Measurements from ENCODE around the gene CDCA4.

CDCA4 gene

DNA sequence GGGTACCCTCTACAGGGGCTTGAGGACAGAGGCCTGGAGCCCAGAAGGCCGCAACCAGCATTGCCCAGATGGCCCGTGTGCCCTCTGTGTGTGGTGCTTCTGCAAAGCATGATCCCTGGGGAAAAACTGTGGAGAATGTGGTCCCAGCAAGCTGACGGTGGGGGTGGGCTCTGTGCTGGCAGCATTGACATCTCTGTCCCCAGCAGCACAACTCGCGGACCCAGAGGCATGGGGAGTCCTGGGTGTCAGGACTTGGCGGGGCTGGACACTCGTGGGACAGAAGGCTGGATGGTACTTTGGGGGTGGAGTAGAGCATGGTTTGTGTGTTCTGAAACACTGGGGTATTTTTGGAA, 31.0 kb downstream of the CDCA4 start:
- Histone ChIP-seq H3K4me1 (ENCODE audit: control extremely low read depth in 1 of 4, control insufficient read depth in 4 of 4, insufficient read depth in 4 of 4, low read length in 3 of 4) (peaks cover 0 to 17% (median 14%) of the 10 kb centered on the region in 4 experiments), H3K27me3 (replicated peaks in 2 of 5; ENCODE audit: control insufficient read depth in 4 of 5, insufficient read depth in 5 of 5, low read length in 4 of 5) (no peaks in the 10 kb centered on the region), H3K4me3 (ENCODE audit: control insufficient read depth in 1 of 7, extremely low read depth in 1 of 7, insufficient read depth in 4 of 7, low read depth in 2 of 7, low read length in 6 of 7) (no peak overlapping the region), H3K9me3 (ENCODE audit: control extremely low read depth in 1 of 5, control insufficient read depth in 4 of 5, insufficient read depth in 2 of 5, low read depth in 1 of 5, low read length in 4 of 5) (no peaks in the 10 kb centered on the region), H3K27ac (ENCODE audit: insufficient read depth in 1 of 2, low read depth in 1 of 2, low read length in 2 of 2, poor library complexity in 1 of 2, severe bottlenecking in 2 of 2) (no peak overlapping the region), H3K36me3 (ENCODE audit: control insufficient read depth in 4 of 4, insufficient read depth in 4 of 4, low read length in 3 of 4) (no peaks in the 10 kb centered on the region)
- WGBS (ENCODE audit: insufficient coverage), result 94% methylated on average over 2 of the region's 7 CpGs
- POLR2A ChIA-PET, result no interaction called here
- no peak for DNase-seq
- CTCF ChIA-PET, result interaction anchor here (1.1 to 1.7 kb wide), 2 partner anchors 9 to 17 kb away, joined by 3 to 6 read pairs; no protein-coding TSS in a partner anchor

DNA sequence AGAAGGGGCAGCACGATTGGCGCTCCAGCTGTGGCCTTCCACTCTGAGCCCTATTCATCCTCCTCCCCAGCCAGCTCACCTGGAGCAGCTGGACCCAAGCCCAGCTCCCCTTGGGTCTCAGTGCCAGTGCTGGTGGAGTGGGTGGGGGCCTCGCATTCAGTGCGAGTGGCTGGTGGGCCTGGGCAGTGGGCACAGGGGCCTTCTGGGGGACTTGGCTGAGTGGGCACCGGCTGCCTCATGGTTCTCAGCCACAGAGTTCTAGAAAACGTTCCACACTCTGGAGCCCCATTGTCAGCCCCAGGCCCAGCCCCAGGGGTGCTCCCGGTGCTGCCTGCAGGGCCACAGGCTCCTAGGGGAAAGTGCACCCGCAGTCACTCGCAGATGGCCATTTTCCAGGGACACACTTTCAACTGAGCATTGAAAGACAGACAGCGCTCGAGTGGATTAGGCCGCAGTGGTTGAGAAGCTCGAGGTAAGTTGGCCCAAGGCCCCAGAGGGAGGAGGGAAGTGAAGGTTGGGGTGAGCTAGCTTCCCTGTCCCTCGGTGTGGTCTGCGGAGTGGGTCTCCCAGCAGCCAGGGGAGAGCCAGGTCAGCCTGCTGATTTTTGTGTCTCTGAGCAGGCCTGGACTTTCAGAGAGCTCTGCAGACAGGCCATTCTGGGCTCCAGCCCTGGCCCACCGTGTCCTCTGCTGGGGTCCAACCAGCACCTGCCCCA, 31.5 kb downstream of the CDCA4 start:
- Histone ChIP-seq H3K36me3 (ENCODE audit: control insufficient read depth in 4 of 4, insufficient read depth in 4 of 4, low read length in 3 of 4) (no peaks in the 10 kb centered on the region), H3K4me3 (ENCODE audit: control insufficient read depth in 1 of 7, extremely low read depth in 1 of 7, insufficient read depth in 4 of 7, low read depth in 2 of 7, low read length in 6 of 7) (no peak overlapping the region), H3K27ac (ENCODE audit: insufficient read depth in 1 of 2, low read depth in 1 of 2, low read length in 2 of 2, poor library complexity in 1 of 2, severe bottlenecking in 2 of 2) (no peak overlapping the region), H3K4me1 (ENCODE audit: control extremely low read depth in 1 of 4, control insufficient read depth in 4 of 4, insufficient read depth in 4 of 4, low read length in 3 of 4) (peaks cover 0 to 17% (median 15%) of the 10 kb centered on the region in 4 experiments), H3K9me3 (ENCODE audit: control extremely low read depth in 1 of 5, control insufficient read depth in 4 of 5, insufficient read depth in 2 of 5, low read depth in 1 of 5, low read length in 4 of 5) (no peaks in the 10 kb centered on the region), H3K27me3 (replicated peaks in 2 of 5; ENCODE audit: control insufficient read depth in 4 of 5, insufficient read depth in 5 of 5, low read length in 4 of 5) (no peaks in the 10 kb centered on the region)
- no peak for DNase-seq
- POLR2A ChIA-PET, result no interaction called here
- 93% methylated on average over 10 of the region's 16 CpGs for WGBS (ENCODE audit: insufficient coverage)
- CTCF ChIA-PET, result interaction anchor here (1.5 to 1.7 kb wide), 2 partner anchors 9 to 10 kb away, joined by 4 to 6 read pairs; no protein-coding TSS in a partner anchor

DNA sequence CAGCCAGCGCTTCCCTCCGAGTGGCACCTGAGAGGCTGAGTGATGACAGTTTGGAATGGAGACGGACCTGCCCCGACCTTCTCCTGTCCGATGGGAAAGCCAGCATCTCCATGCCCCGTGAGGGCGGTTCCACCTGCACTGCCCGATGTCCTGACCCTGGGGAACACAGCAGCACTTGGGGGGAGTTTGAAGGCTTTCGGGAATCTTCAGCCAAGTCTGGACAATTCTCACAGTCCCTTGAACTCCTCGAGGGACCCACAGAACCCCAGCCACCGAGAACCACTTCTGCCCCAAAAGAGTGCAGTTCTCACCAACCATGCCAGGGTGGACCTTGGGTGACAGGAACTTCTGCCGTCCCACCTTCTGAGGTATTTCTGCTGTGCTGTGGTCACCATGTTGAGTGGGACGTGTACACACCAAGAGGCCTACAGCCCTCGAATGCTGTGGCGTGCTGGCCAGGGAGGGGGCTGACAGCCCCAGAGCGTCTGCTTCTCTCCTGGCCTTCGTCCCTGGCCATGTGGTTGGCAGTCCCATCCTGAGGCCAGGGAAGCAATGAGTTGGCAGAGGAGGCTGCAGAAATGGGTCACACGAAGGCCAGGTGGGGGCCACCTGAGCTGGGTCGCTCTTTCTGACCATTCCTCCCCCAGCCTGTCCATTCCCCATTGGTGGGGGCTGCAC, 34.3 kb downstream of the CDCA4 start:
- H3K27me3 ChIP-seq (replicated peaks in 2 of 5; ENCODE audit: control insufficient read depth in 4 of 5, insufficient read depth in 5 of 5, low read length in 4 of 5), result no peaks in the 10 kb centered on the region
- ChIA-PET CTCF (interaction anchor here (0.7 to 1.6 kb wide), 4 partner anchors 12 to 33 kb away, joined by 3 to 4 read pairs (median 3); no protein-coding TSS in a partner anchor), POLR2A (interaction anchor here (0.6 kb wide), 1 partner anchor 71 kb away, joined by 3 read pairs; no protein-coding TSS in a partner anchor)
- WGBS (ENCODE audit: insufficient coverage), result 87% methylated on average over 17 of the region's 19 CpGs
- no peak for DNase-seq
- no peaks in the 10 kb centered on the region for H3K36me3 ChIP-seq (ENCODE audit: control insufficient read depth in 4 of 4, insufficient read depth in 4 of 4, low read length in 3 of 4)
- no peak overlapping the region for H3K27ac ChIP-seq (ENCODE audit: insufficient read depth in 1 of 2, low read depth in 1 of 2, low read length in 2 of 2, poor library complexity in 1 of 2, severe bottlenecking in 2 of 2)
- H3K4me3 ChIP-seq (ENCODE audit: control insufficient read depth in 1 of 7, extremely low read depth in 1 of 7, insufficient read depth in 4 of 7, low read depth in 2 of 7, low read length in 6 of 7), result peak overlapping the region in 5 of 7 experiments; percentile 61 to 82 (median 71)
- peaks cover 0 to 15% (median 14%) of the 10 kb centered on the region in 4 experiments for H3K4me1 ChIP-seq (ENCODE audit: control extremely low read depth in 1 of 4, control insufficient read depth in 4 of 4, insufficient read depth in 4 of 4, low read length in 3 of 4)
- no peaks in the 10 kb centered on the region for H3K9me3 ChIP-seq (ENCODE audit: control extremely low read depth in 1 of 5, control insufficient read depth in 4 of 5, insufficient read depth in 2 of 5, low read depth in 1 of 5, low read length in 4 of 5)

DNA sequence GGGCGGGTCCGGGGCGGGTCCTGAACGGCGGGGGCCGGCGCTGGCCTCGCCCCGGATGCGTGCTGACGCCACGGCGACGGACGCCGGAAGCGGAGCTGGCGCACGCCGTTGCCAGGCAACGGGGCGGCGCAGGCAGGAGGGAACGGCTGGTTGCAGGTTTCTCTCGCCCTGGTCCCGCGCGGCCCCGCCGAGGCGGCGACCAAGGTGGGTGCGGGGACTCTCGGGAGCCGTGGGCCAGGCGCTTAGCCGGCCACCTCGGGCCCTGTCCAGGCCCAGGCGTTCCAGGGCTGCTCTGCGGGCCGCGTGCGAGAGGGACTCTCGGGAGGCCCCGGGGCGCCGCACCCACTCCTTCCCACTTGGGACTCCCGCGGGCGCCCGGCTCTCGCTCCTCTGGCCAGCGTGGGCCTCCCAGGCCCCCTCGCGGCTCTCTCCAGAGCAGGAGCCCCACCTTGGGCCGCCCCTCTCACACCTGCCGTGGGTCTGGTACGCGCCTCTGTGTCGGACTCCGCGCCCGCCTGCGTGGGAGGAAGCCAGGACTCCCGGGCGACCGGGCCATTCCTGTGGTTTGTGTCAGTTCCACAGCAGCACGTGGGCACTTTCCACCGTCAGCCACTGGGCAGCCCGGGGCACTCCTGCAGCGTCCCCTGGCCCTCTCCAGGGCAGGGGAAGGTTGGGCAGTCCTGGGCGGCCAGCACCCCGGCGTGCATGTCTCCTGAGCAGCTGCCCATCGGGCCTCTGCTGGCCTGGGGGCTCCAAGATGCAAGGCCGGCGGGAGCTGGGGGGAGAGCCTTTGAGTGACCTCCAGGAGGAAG, 35.0 kb downstream of the CDCA4 start, which contains the start of gene CLBA1:
Gene CLBA1 (plus strand): TSS at position 114 of the 812 bp plus-strand sequence. CDS start 644 bp downstream, at position 758.
- Histone ChIP-seq H3K36me3 (ENCODE audit: control insufficient read depth in 4 of 4, insufficient read depth in 4 of 4, low read length in 3 of 4) (no peaks in the 10 kb centered on the region), H3K27me3 (replicated peaks in 2 of 5; ENCODE audit: control insufficient read depth in 4 of 5, insufficient read depth in 5 of 5, low read length in 4 of 5) (no peaks in the 10 kb centered on the region), H3K4me1 (ENCODE audit: control extremely low read depth in 1 of 4, control insufficient read depth in 4 of 4, insufficient read depth in 4 of 4, low read length in 3 of 4) (peaks cover 0 to 15% (median 14%) of the 10 kb centered on the region in 4 experiments), H3K4me3 (ENCODE audit: control insufficient read depth in 1 of 7, extremely low read depth in 1 of 7, insufficient read depth in 4 of 7, low read depth in 2 of 7, low read length in 6 of 7) (peak within 1 kb of the TSS; percentile 49 to 82 (median 70)), H3K9me3 (ENCODE audit: control extremely low read depth in 1 of 5, control insufficient read depth in 4 of 5, insufficient read depth in 2 of 5, low read depth in 1 of 5, low read length in 4 of 5) (no peaks in the 10 kb centered on the region), H3K27ac (ENCODE audit: insufficient read depth in 1 of 2, low read depth in 1 of 2, low read length in 2 of 2, poor library complexity in 1 of 2, severe bottlenecking in 2 of 2) (peak within 1 kb of the TSS in 1 of 2 experiments; percentile 74)
- ChIA-PET POLR2A (interaction anchor here (0.6 kb wide), 1 partner anchor 40 kb away, joined by 3 read pairs; no protein-coding TSS in a partner anchor), CTCF (interaction anchor here (1.1 to 2.1 kb wide), 5 partner anchors 11 to 35 kb away, joined by 3 to 6 read pairs (median 4); partner anchors contain the start of gene CDCA4)
- peak; percentile 92 to 94 (median 93) for DNase-seq
- WGBS (ENCODE audit: insufficient coverage), result 3% methylated on average over 66 of the region's 77 CpGs

DNA sequence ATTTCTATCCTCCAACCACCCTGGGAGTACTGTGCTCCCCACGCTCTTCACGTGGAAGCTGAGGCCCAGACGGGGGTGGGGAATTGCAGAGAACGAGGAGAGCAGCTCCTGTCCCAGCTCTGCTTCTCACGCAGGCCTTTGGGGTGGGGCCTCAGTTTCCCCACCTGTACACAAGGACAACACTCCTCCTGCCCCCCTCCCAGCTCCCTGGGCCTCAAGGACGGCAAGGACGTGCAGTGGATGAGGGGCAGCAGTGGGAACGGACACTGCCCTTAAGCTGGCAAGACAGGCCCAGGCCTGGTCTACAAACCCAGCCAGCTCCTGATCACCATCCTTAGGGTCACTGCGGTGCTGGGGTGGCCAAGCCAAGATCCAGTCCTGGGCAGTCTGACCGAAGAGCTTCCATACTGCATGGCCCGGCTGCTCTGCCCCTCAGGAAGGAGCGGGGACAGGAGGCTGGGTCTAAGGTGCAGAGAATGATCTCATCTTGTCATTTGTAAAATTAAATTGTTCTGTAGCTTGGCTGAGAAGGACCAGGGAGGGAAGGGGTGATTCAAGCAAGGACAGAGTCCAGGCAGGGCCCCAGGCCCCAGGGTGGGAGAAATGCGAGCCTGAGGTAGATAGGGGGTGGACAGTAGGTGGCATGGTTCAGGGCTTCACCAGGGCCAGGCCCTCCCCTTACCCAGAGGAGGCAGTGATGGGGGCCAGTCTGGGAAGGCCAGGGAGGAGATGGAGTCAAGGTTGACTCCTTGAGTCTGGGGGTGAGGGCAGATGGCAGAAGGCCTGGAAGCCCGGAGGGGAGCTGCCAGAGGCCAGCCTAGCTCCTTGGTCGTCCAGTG, 36.6 kb downstream of the CDCA4 start:
- H3K27ac ChIP-seq (ENCODE audit: insufficient read depth in 1 of 2, low read depth in 1 of 2, low read length in 2 of 2, poor library complexity in 1 of 2, severe bottlenecking in 2 of 2), result no peak overlapping the region
- WGBS (ENCODE audit: insufficient coverage), result 95% methylated on average over 8 of the region's 15 CpGs
- H3K4me1 ChIP-seq (ENCODE audit: control extremely low read depth in 1 of 4, control insufficient read depth in 4 of 4, insufficient read depth in 4 of 4, low read length in 3 of 4), result peaks cover 0 to 15% (median 14%) of the 10 kb centered on the region in 4 experiments
- DNase-seq, result no peak
- ChIA-PET CTCF (interaction anchor here (0.6 to 2.1 kb wide), 8 partner anchors 11 to 93 kb away, joined by 3 to 7 read pairs (median 4); no protein-coding TSS in a partner anchor), POLR2A (no interaction called here)
- H3K4me3 ChIP-seq (ENCODE audit: control insufficient read depth in 1 of 7, extremely low read depth in 1 of 7, insufficient read depth in 4 of 7, low read depth in 2 of 7, low read length in 6 of 7), result no peak overlapping the region
- no peaks in the 10 kb centered on the region for H3K9me3 ChIP-seq (ENCODE audit: control extremely low read depth in 1 of 5, control insufficient read depth in 4 of 5, insufficient read depth in 2 of 5, low read depth in 1 of 5, low read length in 4 of 5)
- H3K27me3 ChIP-seq (replicated peaks in 2 of 5; ENCODE audit: control insufficient read depth in 4 of 5, insufficient read depth in 5 of 5, low read length in 4 of 5), result peaks cover 0 to 6% (median under 1%) of the 10 kb centered on the region in 5 experiments
- no peaks in the 10 kb centered on the region for H3K36me3 ChIP-seq (ENCODE audit: control insufficient read depth in 4 of 4, insufficient read depth in 4 of 4, low read length in 3 of 4)

DNA sequence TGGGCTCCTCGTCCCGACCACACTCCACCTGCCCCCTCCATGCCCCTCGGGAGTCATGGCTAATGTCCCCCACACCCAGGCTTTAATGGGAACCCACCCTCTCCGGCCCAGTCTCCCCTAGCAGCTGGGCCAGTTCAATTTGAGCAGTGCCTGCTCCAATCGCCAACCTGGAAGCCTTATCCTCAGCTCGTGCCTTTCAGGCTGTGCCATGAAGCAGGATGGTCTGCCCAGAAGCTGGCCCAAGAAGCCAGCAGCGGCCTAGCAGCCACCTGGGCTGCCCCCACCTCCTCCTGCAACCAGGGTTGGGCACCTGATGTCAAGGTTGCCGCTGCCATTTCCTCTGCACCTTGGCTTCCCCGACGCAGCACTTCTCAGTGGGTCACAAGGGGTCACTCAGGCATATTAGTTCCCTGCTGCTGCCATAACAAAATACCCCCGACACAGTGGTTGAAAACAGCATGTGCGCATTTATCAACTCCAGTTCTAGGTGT, 37.6 kb downstream of the CDCA4 start:
- CTCF ChIA-PET, result interaction anchor here (0.9 to 2.1 kb wide), 3 partner anchors 10 to 70 kb away, joined by 4 to 6 read pairs (median 5); no protein-coding TSS in a partner anchor

More for the DNA sequence above, 37.6 kb downstream of the CDCA4 start:
- no peak for DNase-seq
- POLR2A ChIA-PET, result no interaction called here
- Histone ChIP-seq H3K9me3 (ENCODE audit: control extremely low read depth in 1 of 5, control insufficient read depth in 4 of 5, insufficient read depth in 2 of 5, low read depth in 1 of 5, low read length in 4 of 5) (no peaks in the 10 kb centered on the region), H3K4me3 (ENCODE audit: control insufficient read depth in 1 of 7, extremely low read depth in 1 of 7, insufficient read depth in 4 of 7, low read depth in 2 of 7, low read length in 6 of 7) (no peak overlapping the region), H3K27me3 (replicated peaks in 2 of 5; ENCODE audit: control insufficient read depth in 4 of 5, insufficient read depth in 5 of 5, low read length in 4 of 5) (peaks cover 0 to 11% (median 8%) of the 10 kb centered on the region in 5 experiments), H3K27ac (ENCODE audit: insufficient read depth in 1 of 2, low read depth in 1 of 2, low read length in 2 of 2, poor library complexity in 1 of 2, severe bottlenecking in 2 of 2) (no peak overlapping the region), H3K4me1 (ENCODE audit: control extremely low read depth in 1 of 4, control insufficient read depth in 4 of 4, insufficient read depth in 4 of 4, low read length in 3 of 4) (peaks cover 0 to 18% (median 16%) of the 10 kb centered on the region in 4 experiments), H3K36me3 (ENCODE audit: control insufficient read depth in 4 of 4, insufficient read depth in 4 of 4, low read length in 3 of 4) (no peaks in the 10 kb centered on the region)
- WGBS (ENCODE audit: insufficient coverage), result 87% methylated on average over 12 of the region's 12 CpGs
